B cell (primary cell): Measurements from ENCODE around the gene CCDC17. TPM values are rescaled to one million over a fixed set of nuclear protein-coding genes. Genes with fewer than 3 reads are reported as not detected.

Experiments
- ATAC-seq: fragments of 200-7000 bp; cut with Tn5 transposase; one replicate; pipeline ENCODE4 v1.10.0; 2021; ENCODE audit warnings: low read depth, mild to moderate bottlenecking, moderate number of reproducible peaks, moderate library complexity
- CTCF ChIA-PET: fragments of 350-600 bp; sonication (Branson Sonifier 250); formaldehyde crosslinking; loops from one replicate; lab custom pipeline; 2021; ENCODE audit warnings: antibody characterized with exemption, inconsistent platforms; lab: Charles Lee
- POLR2A ChIA-PET: fragments of 350-600 bp; sonication (Branson Sonifier 250); formaldehyde crosslinking; loops from one replicate; lab custom pipeline; 2021; ENCODE audit warnings: antibody characterized with exemption; lab: Charles Lee
- DNase-seq: peaks from one replicate; pipeline ENCODE4 v3.0.0; 2013
- H2AFZ ChIP-seq: 2 replicates; pipeline ENCODE4 v1.6.1; 2012; ENCODE audit warnings: mild to moderate bottlenecking, low read depth, low read length; ENCODE audit not compliant: insufficient read depth, poor library complexity, severe bottlenecking
- H3K27ac ChIP-seq, 2 donors: 1 replicate in 1 of 2; 2 replicates in 1 of 2; pipeline ENCODE4 v1.5.1; 2012 to 2013; ENCODE audit warnings: low read length in 2 of 2, mild to moderate bottlenecking in 2 of 2, moderate library complexity in 1 of 2
- H3K27me3 ChIP-seq, 4 experiments: fragments of 200-600 bp in 1 of 4; sonication (generic) in 1 of 4; replicated peaks in 1 of 4; 1 replicate in 2 of 4; 2 replicates in 2 of 4; pipeline versions ENCODE4 v1.6.1 to v1.7.0; 2013 to 2016; ENCODE audit warnings: low read length in 3 of 4, mild to moderate bottlenecking in 2 of 4, mixed read lengths in 1 of 4, moderate library complexity in 1 of 4; ENCODE audit not compliant: insufficient read depth in 4 of 4, control insufficient read depth in 3 of 4; ENCODE audit errors: control extremely low read depth in 1 of 4
- H3K36me3 ChIP-seq, 2 experiments: replicated peaks in 1 of 2; 1 replicate in 1 of 2; 2 replicates in 1 of 2; pipeline versions ENCODE4 v1.6.1 to v1.7.1; 2013; ENCODE audit warnings: low read length in 1 of 2; ENCODE audit not compliant: insufficient read depth in 2 of 2, control insufficient read depth in 1 of 2; ENCODE audit errors: control extremely low read depth in 1 of 2, extremely low read depth in 1 of 2
- H3K4me1 ChIP-seq, 2 donors: fragments of 200-600 bp in 1 of 2; sonication (generic) in 1 of 2; 1 replicate in 1 of 2; 2 replicates in 1 of 2; pipeline versions ENCODE4 v1.5.1 to v1.6.1; 2013 to 2017; ENCODE audit warnings: low read length in 2 of 2; ENCODE audit not compliant: control insufficient read depth in 2 of 2, insufficient read depth in 2 of 2
- H3K4me2 ChIP-seq: replicated peaks from 2 replicates; pipeline ENCODE3; 2012; ENCODE audit warnings: mild to moderate bottlenecking, low read depth, low read length; ENCODE audit not compliant: poor library complexity, severe bottlenecking
- H3K4me3 ChIP-seq, 5 experiments: fragments of 200-600 bp in 1 of 5; sonication (generic) in 1 of 5; 1 replicate in 3 of 5; 2 replicates in 2 of 5; pipeline versions ENCODE4 v1.5.1 to v1.7.0; 2011 to 2016; ENCODE audit warnings: low read length in 4 of 5, mild to moderate bottlenecking in 4 of 5, low read depth in 2 of 5, control low read depth in 1 of 5, moderate library complexity in 1 of 5; ENCODE audit not compliant: insufficient read depth in 1 of 5; ENCODE audit errors: control extremely low read depth in 1 of 5, extremely low read depth in 1 of 5
- H3K79me2 ChIP-seq: fragments of 200-600 bp; sonication (generic); one replicate; pipeline ENCODE4 v1.6.0; 2016; ENCODE audit warnings: low read length; ENCODE audit not compliant: control insufficient read depth, insufficient read depth
- H3K9ac ChIP-seq: fragments of 200-600 bp; sonication (generic); 2 replicates; pipeline ENCODE4 v1.6.1; 2017; ENCODE audit warnings: mild to moderate bottlenecking, low read length, moderate library complexity
- H3K9me3 ChIP-seq, 3 donors: one replicate each; pipeline versions ENCODE4 v1.6.1 to v1.7.1; 2013; ENCODE audit warnings: low read length in 2 of 3; ENCODE audit not compliant: control insufficient read depth in 2 of 3, insufficient read depth in 1 of 3; ENCODE audit errors: control extremely low read depth in 1 of 3
- H4K20me1 ChIP-seq: 2 replicates; pipeline ENCODE4 v1.6.0; 2012; ENCODE audit warnings: mild to moderate bottlenecking, low read length; ENCODE audit not compliant: insufficient read depth, control insufficient read depth, poor library complexity, severe bottlenecking
- H3K27ac Mint-ChIP-seq: one replicate; pipeline ENCODE4 v1.8.0; 2021; ENCODE audit warnings: mixed read lengths
- H3K27me3 Mint-ChIP-seq: one replicate; pipeline ENCODE4 v1.8.0; 2021; ENCODE audit warnings: mixed read lengths
- H3K4me1 Mint-ChIP-seq: one replicate; pipeline ENCODE4 v1.8.0; 2021; ENCODE audit warnings: mixed read lengths
- H3K4me3 Mint-ChIP-seq: one replicate; pipeline ENCODE4 v1.8.0; 2021; ENCODE audit warnings: mixed read lengths
- H3K9me3 Mint-ChIP-seq: one replicate; pipeline ENCODE4 v1.8.0; 2022; ENCODE audit warnings: mixed read lengths; ENCODE audit not compliant: insufficient read depth
- CTCF ChIP-seq: fragments of 200-600 bp; IDR thresholded peaks from one replicate; pipeline ENCODE4 v1.8.0; 2022; ENCODE audit warnings: antibody characterized with exemption, mild to moderate bottlenecking
- EZH2 ChIP-seq: IDR thresholded peaks from 2 replicates; pipeline ENCODE4 v1.6.1; 2012; ENCODE audit warnings: borderline replicate concordance, low read depth, mild to moderate bottlenecking, moderate library complexity, low read length; ENCODE audit not compliant: insufficient read depth, poor library complexity, severe bottlenecking
- WGBS: methylation state at CpG from one replicate; pipeline ENCODE4 v1.1.5; 2013; ENCODE audit warnings: missing lambda C conversion rate; ENCODE audit not compliant: insufficient coverage; 5-methylcytosine and 5-hydroxymethylcytosine counted together
- intact Hi-C: fragments of 100-400 bp; cut with micrococcal nuclease; formaldehyde crosslinking; loops from one replicate; pipeline ENCODE4 v1.10.0; 2022
- polyA plus RNA-seq: library from polyadenylated mRNA; depleted of rRNA; stranded (reverse); fragments of >200 nt; gene quantifications from 2 replicates; pipeline ENCODE4 v1.2.3, GENCODE V29; 2012
- total RNA-seq, 2 donors: library from RNA; stranded (reverse); fragments of 120-200 nt in 1 of 2; gene quantifications; 1 replicate in 1 of 2; 2 replicates in 1 of 2; pipeline versions ENCODE4 v1.2.3 to v1.2.4, GENCODE V29; 2013 to 2022

CCDC17 gene
- total and polyA plus RNA-seq, 2 donors (not counting 1 experiment from before 2014, with no cell fraction given) = 2.9 to 8.2 TPM

DNA sequence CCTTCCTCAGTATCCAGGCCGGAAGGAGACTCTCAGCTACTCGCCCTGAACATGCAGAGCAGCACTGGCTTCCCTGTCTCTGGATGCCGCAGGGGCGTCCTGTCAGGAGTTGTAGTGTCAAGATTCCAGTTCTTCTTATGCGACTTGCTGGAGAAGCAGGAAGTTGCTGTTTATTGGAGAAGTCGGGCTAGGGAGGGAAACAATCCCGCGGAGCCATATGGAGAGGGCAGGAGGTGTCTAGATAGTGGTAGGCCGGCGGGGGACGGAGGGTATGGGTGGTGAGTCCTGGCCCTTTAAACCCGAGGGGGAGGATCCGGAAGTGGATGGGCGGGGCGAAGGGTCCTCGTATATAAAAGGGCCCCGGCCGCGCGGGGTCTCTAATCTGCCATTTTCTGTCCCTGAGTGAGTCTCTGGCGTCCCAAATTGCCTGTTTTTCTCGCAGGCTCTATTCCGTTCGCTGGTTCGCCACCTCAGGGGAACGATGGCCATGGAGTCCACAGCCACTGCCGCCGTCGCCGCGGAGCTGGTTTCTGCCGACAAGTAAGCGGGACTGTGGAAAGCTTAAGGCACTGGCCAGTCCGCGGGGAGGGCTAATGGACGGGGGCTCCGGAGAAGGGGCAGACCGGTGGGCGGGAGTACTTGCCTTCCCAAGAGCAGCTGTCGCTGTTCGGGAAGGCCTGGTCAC is 40.0 kb downstream of the CCDC17 start, which contains the start of gene NASP:
Gene NASP, plus strand, starts transcription at position 376 of the 685 bp plus-strand sequence. Its CDS starts 106 bp downstream, at position 482.
- no peaks in the 10 kb centered on the region for H3K9me3 Mint-ChIP-seq
- ChIA-PET POLR2A (interaction anchor here (0.9 to 4.1 kb wide), 9 partner anchors 17 to 719 kb away, joined by 3 to 31 read pairs (median 8); partner anchors contain the start of genes AKR1A1, GPBP1L1, LRRC41 and MUTYH), CTCF (interaction anchor here (0.8 to 6.9 kb wide), 8 partner anchors 14 to 570 kb away, joined by 3 to 57 read pairs (median 7); partner anchors contain the start of gene AKR1A1)
- intact Hi-C loops = loop anchor here (1.0 to 5.0 kb wide), 12 partner anchors 34 to 871 kb away; partner anchors contain the start of genes AKR1A1, CCDC163, EIF2B3 and IPP
- H4K20me1 ChIP-seq = peaks cover 37% of the 10 kb centered on the region
- peak within 1 kb of the TSS; percentile 92 for H3K9ac ChIP-seq
- no peaks in the 10 kb centered on the region for H3K27me3 Mint-ChIP-seq
- peak within 1 kb of the TSS; percentile 94 for H2AFZ ChIP-seq
- H3K4me1 Mint-ChIP-seq = peaks cover 44% of the 10 kb centered on the region
- 0% methylated on average over 40 of the region's 41 CpGs for WGBS
- peaks cover 0 to 10% (median 0%) of the 10 kb centered on the region in 3 donors for H3K9me3 ChIP-seq
- H3K36me3 ChIP-seq = no peaks in the 10 kb centered on the region
- peak within 1 kb of the TSS; percentile 97 for H3K27ac Mint-ChIP-seq
- H3K4me3 ChIP-seq = peak within 1 kb of the TSS; percentile 91 to 100 (median 97)
- H3K27ac ChIP-seq = peak within 1 kb of the TSS; percentile 80 to 82
- peak within 1 kb of the TSS; percentile 89 for H3K4me2 ChIP-seq
- DNase-seq = peak; percentile 95
- TF ChIP-seq EZH2 (no peak), CTCF (no peak)
- no peaks in the 10 kb centered on the region for H3K27me3 ChIP-seq
- peaks cover 46% of the 10 kb centered on the region for H3K79me2 ChIP-seq
- peak within 1 kb of the TSS; percentile 99 for H3K4me3 Mint-ChIP-seq
- ATAC-seq = peak; percentile 59
- H3K4me1 ChIP-seq = peaks cover 40 to 49% of the 10 kb centered on the region in 2 donors
